Stomach (tissue), 9 donors: ENCODE results near the gene SMARCA4. TPM values are rescaled to one million over a fixed set of nuclear protein-coding genes. Genes with fewer than 3 reads are reported as not detected.
A peak's percentile ranks its signal among the peaks of the same experiment; 100 is the strongest.

ENCODE experiments used
- DNase-seq, 2 donors: peaks; one replicate each; pipeline versions ENCODE4 v3.0.0 to v3.0.0-alpha.2; 2013 to 2019
- H3K27ac ChIP-seq, 5 donors: fragments of 200-600 bp in 4 of 5; sonication (generic) in 4 of 5; one replicate each; pipeline ENCODE4 v1.5.1; 2013 to 2019; ENCODE audit warnings: mild to moderate bottlenecking in 1 of 5, moderate library complexity in 1 of 5
- H3K27me3 ChIP-seq, 3 donors: fragments of 200-600 bp; sonication (generic); one replicate each; pipeline ENCODE4 v1.5.1; 2017 to 2019; ENCODE audit warnings: mixed run types in 1 of 3
- H3K36me3 ChIP-seq, 4 donors: fragments of 200-600 bp; sonication (generic); 1 replicate in 3 of 4; 2 replicates in 1 of 4; pipeline ENCODE4 v1.5.1; 2016 to 2019
- H3K4me1 ChIP-seq, 4 donors: fragments of 200-600 bp; sonication (generic); one replicate each; pipeline ENCODE4 v1.5.1; 2016 to 2019
- H3K4me3 ChIP-seq, 4 donors: fragments of 200-600 bp; sonication (generic) in 3 of 4; one replicate each; pipeline ENCODE4 v1.5.1; 2016 to 2019; ENCODE audit warnings: mild to moderate bottlenecking in 1 of 4
- H3K9me3 ChIP-seq, 4 donors: fragments of 200-600 bp; sonication (generic); one replicate each; pipeline ENCODE4 v1.5.1; 2016 to 2019
- CTCF ChIP-seq, 7 experiments: fragments of 450-650 bp in 4 of 7; fragments of 200-600 bp in 3 of 7; sonication (generic) in 3 of 7; IDR thresholded peaks; one replicate each; pipeline ENCODE4 v1.5.1; 2016 to 2019; ENCODE audit warnings: antibody characterized with exemption in 7 of 7, control low read depth in 2 of 7, mild to moderate bottlenecking in 1 of 7
- EP300 ChIP-seq: sonication (generic); formaldehyde crosslinking; IDR thresholded peaks from one replicate; pipeline ENCODE4 v1.6.1; 2017; ENCODE audit warnings: antibody characterized with exemption
- POLR2A ChIP-seq, 4 donors: fragments of 450-650 bp; IDR thresholded peaks; one replicate each; pipeline ENCODE4 v1.6.1; 2016; ENCODE audit warnings: antibody characterized with exemption in 4 of 4, control low read depth in 2 of 4, mild to moderate bottlenecking in 1 of 4, moderate library complexity in 1 of 4
- POLR2AphosphoS5 ChIP-seq, 3 donors: sonication (generic); formaldehyde crosslinking; IDR thresholded peaks; one replicate each; pipeline ENCODE4 v1.6.1; 2016; ENCODE audit warnings: antibody characterized with exemption in 3 of 3
- WGBS, 5 donors: extraction: QIAGEN DNeasy Blood & Tissue Kit in 3 of 5; methylation state at CpG; one replicate each; pipeline versions ENCODE4 v1.1.5 to v1.1.7; 2013 to 2018; 5-methylcytosine and 5-hydroxymethylcytosine counted together
- intact Hi-C: fragments of 100-400 bp; cut with DNase I; formaldehyde crosslinking; loops from one replicate; pipeline ENCODE4 v1.15.1; 2023; ENCODE audit warnings: low total_unique reads
- polyA plus RNA-seq, 3 donors: library from polyadenylated mRNA; stranded (reverse); fragments of 200-250 nt; gene quantifications; one replicate each; pipeline ENCODE4 v1.2.3, GENCODE V29; 2013
- total RNA-seq, 5 donors: library from RNA; depleted of rRNA; stranded (reverse); fragments of >200 nt; gene quantifications; one replicate each; pipeline versions ENCODE4 v1.1.0 to v1.2.3, GENCODE V29; 2014 to 2016
- donor health status: healthy with polysubstance abuse.
- donor health status: Bipolar disorder and iron deficiency.
- donor health status: healthy.

SMARCA4 gene
- total and polyA plus RNA-seq, 8 donors, result 28.6 to 158 (median 60.9) TPM

- Histone ChIP-seq H3K9me3 (no peaks in the 10 kb centered on the region), H3K27ac (no peak overlapping the region), H3K36me3 (no peaks in the 10 kb centered on the region), H3K4me1 (peaks cover 8 to 28% (median 17%) of the 10 kb centered on the region in 4 donors), H3K4me3 (no peak overlapping the region), H3K27me3 (no peaks in the 10 kb centered on the region)
- TF ChIP-seq CTCF (IDR thresholded peaks at IDR 0.05) (no peak), POLR2A (IDR thresholded peaks at IDR 0.05) (no peak), EP300 (no peak), POLR2AphosphoS5 (IDR thresholded peaks at IDR 0.05) (no peak)
- intact Hi-C loops, result no loop called here
- DNase-seq, result no peak
- 80 to 87% (median 83%) methylated on average over 9 of the region's 9 CpGs for WGBS, 5 donors
Observed at GRCh38 chr19:11079999-11080398, 119.2 kb downstream of the SMARCA4 start.

- 51 to 72% (median 61%) methylated on average over 4 of the region's 4 CpGs for WGBS, 5 donors
- no peaks in the 10 kb centered on the region for H3K9me3 ChIP-seq
- no peaks in the 10 kb centered on the region for H3K27me3 ChIP-seq
- H3K27ac ChIP-seq, result peak overlapping the region; percentile 85 to 100 (median 98)
- peaks cover 48 to 80% (median 61%) of the 10 kb centered on the region in 4 donors for H3K4me1 ChIP-seq
- H3K36me3 ChIP-seq, result no peaks in the 10 kb centered on the region
- TF ChIP-seq EP300 (no peak), POLR2AphosphoS5 (IDR thresholded peaks at IDR 0.05) (no peak), POLR2A (IDR thresholded peaks at IDR 0.05) (no peak), CTCF (IDR thresholded peaks at IDR 0.05) (no peak)
- H3K4me3 ChIP-seq, result no peak overlapping the region
- DNase-seq, result no peak
- intact Hi-C loops, result no loop called here
Observed at GRCh38 chr19:11087870-11088505, 127.2 kb downstream of the SMARCA4 start.

- Histone ChIP-seq H3K27ac (peak overlapping the region; percentile 90 to 100 (median 98)), H3K9me3 (no peaks in the 10 kb centered on the region), H3K4me3 (peak overlapping the region; percentile 62 to 67 (median 64)), H3K4me1 (peaks cover 55 to 85% (median 65%) of the 10 kb centered on the region in 4 donors), H3K36me3 (peaks cover 0 to 3% (median 0%) of the 10 kb centered on the region in 4 donors), H3K27me3 (no peaks in the 10 kb centered on the region)
- no peak for TF ChIP-seq CTCF (IDR thresholded peaks at IDR 0.05)
- no peak for TF ChIP-seq EP300
- TF ChIP-seq POLR2AphosphoS5 (IDR thresholded peaks at IDR 0.05), result no peak
- TF ChIP-seq POLR2A (IDR thresholded peaks at IDR 0.05), result no peak
- DNase-seq, result peak in 1 of 2 donors; percentile 73
- intact Hi-C loops, result no loop called here
- 10 to 18% (median 11%) methylated on average over 11 of the region's 11 CpGs for WGBS, 5 donors
Observed at GRCh38 chr19:11088506-11089253, 127.8 kb downstream of the SMARCA4 start.

- H3K27ac ChIP-seq, result peak within 1 kb of the TSS; percentile 90 to 100 (median 98)
- intact Hi-C loops, result no loop called here
- TF ChIP-seq POLR2AphosphoS5 (IDR thresholded peaks at IDR 0.05), result peak; percentile 98 to 99 (median 98)
- TF ChIP-seq POLR2A (IDR thresholded peaks at IDR 0.05), result peak in 2 of 4 donors; percentile 82 to 86
- TF ChIP-seq CTCF (IDR thresholded peaks at IDR 0.05), result no peak
- TF ChIP-seq EP300, result peak; percentile 95
- peak; percentile 85 to 97 for DNase-seq
- H3K36me3 ChIP-seq, result peaks cover 0 to 11% (median 5%) of the 10 kb centered on the region in 4 donors
- peak within 1 kb of the TSS; percentile 62 to 67 (median 64) for H3K4me3 ChIP-seq
- H3K9me3 ChIP-seq, result no peaks in the 10 kb centered on the region
- peaks cover 57 to 84% (median 68%) of the 10 kb centered on the region in 4 donors for H3K4me1 ChIP-seq
- 1% methylated on average over 34 to 43 of the region's 43 CpGs for WGBS, 5 donors
- no peaks in the 10 kb centered on the region for H3K27me3 ChIP-seq
Observed at GRCh38 chr19:11089254-11090013, 128.6 kb downstream of the SMARCA4 start, which contains the start of gene LDLR. Gene LDLR, plus strand, starts transcription at chr19:11089463. Its CDS starts 86 bp downstream, at chr19:11089549.
